Upper lobe of right lung (tissue), 1 donor: ENCODE measurements around the gene GAS2L1. TPM values are rescaled to one million over a fixed set of nuclear protein-coding genes. Genes with fewer than 3 reads are reported as not detected.
A peak's percentile ranks its signal among the peaks of the same experiment; 100 is the strongest.

Experiments
- ATAC-seq: fragments of 200-7000 bp; cut with Tn5 transposase; one replicate; pipeline ENCODE4 v1.9.1; 2020; ENCODE audit warnings: mild to moderate bottlenecking, moderate library complexity
- DNase-seq: peaks from one replicate; pipeline ENCODE4 v3.0.0-alpha.2; 2020
- H3K27ac ChIP-seq: fragments of 200-600 bp; one replicate; pipeline ENCODE4 v1.8.0; 2022
- H3K27me3 ChIP-seq: fragments of 200-600 bp; one replicate; pipeline ENCODE4 v1.8.0; 2022; ENCODE audit warnings: mild to moderate bottlenecking
- H3K36me3 ChIP-seq: fragments of 200-600 bp; one replicate; pipeline ENCODE4 v1.8.0; 2022
- H3K4me1 ChIP-seq: fragments of 200-600 bp; one replicate; pipeline ENCODE4 v1.8.0; 2022
- H3K4me3 ChIP-seq: fragments of 200-600 bp; one replicate; pipeline ENCODE4 v1.8.0; 2022; ENCODE audit warnings: mild to moderate bottlenecking
- H3K9me3 ChIP-seq: fragments of 200-600 bp; one replicate; pipeline ENCODE4 v1.8.0; 2022
- CTCF ChIP-seq: fragments of 200-600 bp; IDR thresholded peaks from one replicate; pipeline ENCODE4 v1.8.0; 2022; ENCODE audit warnings: antibody characterized with exemption
- intact Hi-C: fragments of 100-400 bp; cut with DNase I; formaldehyde crosslinking; loops from one replicate; pipeline ENCODE4 v1.11.0; 2022
- total RNA-seq: library from RNA; stranded (reverse); fragmentation: NEBNext Ultra II Directional; extraction: Animal tissue kit (Norgen Biotek cat#: 25700); gene quantifications from one replicate; pipeline ENCODE4 v1.2.1, GENCODE V29; 2021
- donor health status: DM: no; HTN: yes; CAD: no; lungs with severe emphysema.

The GAS2L1 gene
- total RNA-seq, 1 donor from 2014 or later = 27.2 TPM

- Histone ChIP-seq H3K4me1 (peaks cover 37% of the 10 kb centered on the region), H3K27me3 (peaks cover 29% of the 10 kb centered on the region), H3K4me3 (peak within 1 kb of the TSS; percentile 21), H3K27ac (no peak within 1 kb of the TSS), H3K9me3 (no peaks in the 10 kb centered on the region), H3K36me3 (no peaks in the 10 kb centered on the region)
- ATAC-seq (no peak), DNase-seq (peak; percentile 37)
- intact Hi-C loops = no loop called here
- TF ChIP-seq CTCF = no peak
Measured at GRCh38 chr22:29315286-29316140, 9.1 kb downstream of the GAS2L1 start, which contains the start of gene RASL10A. Gene RASL10A, minus strand, starts transcription at chr22:29315697. Its CDS starts 451 bp downstream, at chr22:29315246.

- no peak overlapping the region for H3K4me3 ChIP-seq
- no peak overlapping the region for H3K27ac ChIP-seq
- no peak for DNase-seq
- peaks cover 29% of the 10 kb centered on the region for H3K27me3 ChIP-seq
- no peaks in the 10 kb centered on the region for H3K36me3 ChIP-seq
- no peak for ATAC-seq
- TF ChIP-seq CTCF = no peak
- H3K4me1 ChIP-seq = peaks cover 29% of the 10 kb centered on the region
- H3K9me3 ChIP-seq = no peaks in the 10 kb centered on the region
- intact Hi-C loops = no loop called here
Measured at GRCh38 chr22:29316141-29316828, 9.8 kb downstream of the GAS2L1 start.

GRCh38 chr22:29317827-29318454 lies 11.5 kb downstream of the GAS2L1 start:
- H3K9me3 ChIP-seq = no peaks in the 10 kb centered on the region
- H3K4me1 ChIP-seq = peaks cover 25% of the 10 kb centered on the region
- intact Hi-C loops = no loop called here
- ATAC-seq = no peak
- H3K27me3 ChIP-seq = peaks cover 29% of the 10 kb centered on the region
- no peak for DNase-seq
- no peak overlapping the region for H3K4me3 ChIP-seq
- TF ChIP-seq CTCF = no peak
- H3K36me3 ChIP-seq = no peaks in the 10 kb centered on the region
- no peak overlapping the region for H3K27ac ChIP-seq

- H3K9me3 ChIP-seq = no peaks in the 10 kb centered on the region
- DNase-seq (no peak), ATAC-seq (no peak)
- H3K4me3 ChIP-seq = no peak overlapping the region
- no peaks in the 10 kb centered on the region for H3K36me3 ChIP-seq
- TF ChIP-seq CTCF = no peak
- intact Hi-C loops = no loop called here
- H3K27me3 ChIP-seq = peaks cover 25% of the 10 kb centered on the region
- H3K27ac ChIP-seq = no peak overlapping the region
- H3K4me1 ChIP-seq = peaks cover 17% of the 10 kb centered on the region
Measured at GRCh38 chr22:29319072-29319471, 12.6 kb downstream of the GAS2L1 start.

- no peaks in the 10 kb centered on the region for H3K9me3 ChIP-seq
- ATAC-seq (no peak), DNase-seq (no peak)
- no peak for TF ChIP-seq CTCF
- peaks cover 3% of the 10 kb centered on the region for H3K4me1 ChIP-seq
- H3K36me3 ChIP-seq = no peaks in the 10 kb centered on the region
- H3K4me3 ChIP-seq = no peak overlapping the region
- H3K27ac ChIP-seq = no peak overlapping the region
- peaks cover 10% of the 10 kb centered on the region for H3K27me3 ChIP-seq
- intact Hi-C loops = no loop called here
Measured at GRCh38 chr22:29320546-29320945, 14.1 kb downstream of the GAS2L1 start.
